Activated effector memory CD4-positive, alpha-beta T cell treated with anti-CD3 and anti-CD28 coated beads, Interleukin-2, amount 50 U/mL, for 16 hours (primary cell): Measurements from ENCODE around the gene MCM5.
A peak's percentile ranks its signal among the peaks of the same experiment; 100 is the strongest.
"Not testable (repeated sequence)": the region's sequence is repeated elsewhere in the genome, so short reads cannot be mapped to it uniquely, and the experiment has no call there.

Source experiments
- DNase-seq: peaks from one replicate; pipeline ENCODE4 v3.0.0-alpha.2; 2020

The MCM5 gene

DNA sequence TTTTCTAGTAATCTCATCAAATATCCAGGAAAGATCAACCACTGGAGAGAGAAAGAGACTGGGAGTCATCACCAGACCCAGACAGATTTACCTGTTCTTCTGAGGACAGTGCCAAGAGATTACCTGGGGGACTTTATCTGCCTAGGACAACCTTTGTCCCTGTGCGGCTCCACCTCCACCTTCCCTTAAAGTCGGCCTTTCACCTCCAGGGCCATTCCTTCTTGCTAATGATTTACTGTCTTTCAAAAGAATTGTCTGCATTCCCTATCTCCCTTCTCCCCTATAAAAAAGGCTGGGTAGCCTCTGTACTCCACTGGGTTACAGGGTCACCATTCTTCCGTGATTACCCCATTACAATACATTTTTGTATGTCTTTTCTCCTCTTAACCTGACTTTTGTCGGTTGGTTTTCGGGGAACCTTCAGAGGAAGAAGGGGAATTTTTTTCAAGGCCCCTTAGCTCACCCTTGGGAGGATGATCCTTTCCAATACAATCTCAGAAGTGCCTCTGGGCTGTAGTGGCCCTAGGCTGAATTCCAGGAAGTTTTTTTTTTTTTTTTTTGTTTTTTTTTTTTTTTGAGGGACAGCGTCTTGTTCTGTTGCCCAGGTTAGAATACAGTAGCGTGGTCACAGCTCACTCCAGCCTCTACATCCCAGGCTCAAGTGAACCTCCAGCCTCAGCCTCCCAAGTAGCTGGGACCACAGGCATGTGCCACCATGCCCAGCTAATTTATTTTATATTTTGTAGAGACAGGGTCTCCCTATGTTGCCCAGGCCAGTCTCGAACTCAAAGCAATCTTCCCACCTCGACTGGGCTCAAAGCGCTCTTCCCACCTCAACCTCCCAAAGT lies 20.6 kb upstream of the MCM5 start:
- no peak for DNase-seq

DNA sequence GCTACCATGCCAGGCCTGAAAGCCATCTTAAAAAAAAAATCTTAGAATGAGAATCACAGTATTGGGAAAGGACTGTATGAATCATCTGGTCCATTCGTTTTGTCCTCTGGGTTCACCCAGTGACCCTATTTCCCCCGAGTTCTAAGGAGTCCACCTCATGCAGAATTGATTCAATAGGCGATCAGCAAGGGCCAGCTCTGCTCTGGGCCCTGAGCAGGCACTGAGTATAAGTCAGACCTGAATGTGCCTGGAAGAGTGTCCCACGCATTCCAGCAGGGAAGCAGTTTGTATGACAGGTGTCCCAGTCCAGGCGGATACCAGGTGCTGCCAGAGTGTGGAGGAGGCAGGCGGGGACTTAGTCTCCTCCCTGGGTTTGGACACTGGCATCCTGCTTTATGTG lies 19.9 kb upstream of the MCM5 start:
- no peak for DNase-seq

DNA sequence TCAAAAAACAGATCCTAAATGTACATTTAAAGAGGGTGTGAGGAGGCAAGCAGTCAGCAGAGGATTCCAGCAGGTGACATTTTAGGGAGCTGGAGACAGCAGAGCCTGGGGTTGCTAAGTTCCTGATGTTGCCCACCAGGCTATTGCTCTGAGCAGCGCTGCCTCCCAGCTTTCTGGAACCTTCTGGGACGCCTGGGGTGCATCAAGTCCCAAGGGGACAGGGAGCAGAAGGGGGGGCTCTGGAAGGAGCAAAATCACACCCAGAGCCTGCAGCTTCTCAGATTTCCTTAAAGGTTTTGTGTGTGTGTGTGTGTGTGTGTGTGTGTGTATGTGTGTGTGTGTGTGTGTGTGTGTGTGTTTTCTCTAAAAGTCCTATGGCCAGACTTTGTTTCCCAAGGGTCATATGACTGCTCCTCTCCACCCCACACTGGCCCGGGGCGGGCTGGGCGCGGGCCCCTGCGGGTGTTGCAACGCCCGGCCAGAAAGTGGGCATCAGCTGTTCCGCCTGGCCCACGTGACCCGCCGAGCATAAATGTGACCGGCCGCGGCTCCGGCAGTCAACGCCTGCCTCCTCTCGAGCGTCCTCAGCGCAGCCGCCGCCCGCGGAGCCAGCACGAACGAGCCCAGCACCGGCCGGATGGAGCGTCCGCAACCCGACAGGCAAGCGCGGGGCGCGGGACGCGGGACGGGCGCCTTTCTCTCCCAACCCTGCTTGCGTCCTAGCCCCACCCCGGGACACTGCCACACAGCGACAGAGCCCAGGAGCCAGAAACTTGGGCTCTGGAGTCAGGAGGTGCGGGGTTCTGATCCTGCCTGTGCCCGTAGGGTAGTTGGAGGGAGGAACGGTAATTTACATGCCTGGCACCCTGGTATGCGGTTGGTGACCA lies 19.2 kb upstream of the MCM5 start, which contains the start of gene HMOX1:
TSS of gene HMOX1 (plus strand) at position 560 of the 887 bp plus-strand sequence. CDS start at position 638, 78 bp downstream.
- DNase-seq: peak; percentile 82

DNA sequence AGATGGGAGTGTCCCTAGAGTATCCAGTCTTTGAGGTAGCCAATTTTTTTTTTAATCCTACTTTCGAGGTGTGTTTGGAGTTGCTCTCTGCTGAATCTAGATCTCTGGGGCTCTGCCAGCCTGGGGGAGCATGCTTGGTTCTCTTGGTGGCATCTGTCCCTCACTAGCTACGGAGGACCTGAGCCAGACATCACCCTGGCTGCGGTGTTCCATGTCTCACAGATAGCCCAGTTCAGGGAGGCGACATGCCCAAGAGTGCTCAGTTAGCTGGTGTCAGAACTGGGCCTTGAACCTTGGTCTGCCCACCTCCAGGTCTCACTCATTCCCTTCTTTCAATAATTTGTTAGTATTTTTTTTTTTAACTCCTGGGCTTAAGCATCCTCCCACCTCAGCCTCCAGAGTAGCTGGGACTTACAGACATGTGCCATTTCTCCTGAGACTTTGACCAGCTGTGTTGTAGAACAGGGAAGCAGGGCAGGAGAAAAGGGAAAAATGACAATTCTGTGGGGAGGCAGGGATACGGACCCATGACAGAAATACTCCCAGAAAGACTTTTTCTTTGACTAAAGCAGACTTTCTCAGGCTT lies 18.4 kb upstream of the MCM5 start:
- DNase-seq: no peak

DNA sequence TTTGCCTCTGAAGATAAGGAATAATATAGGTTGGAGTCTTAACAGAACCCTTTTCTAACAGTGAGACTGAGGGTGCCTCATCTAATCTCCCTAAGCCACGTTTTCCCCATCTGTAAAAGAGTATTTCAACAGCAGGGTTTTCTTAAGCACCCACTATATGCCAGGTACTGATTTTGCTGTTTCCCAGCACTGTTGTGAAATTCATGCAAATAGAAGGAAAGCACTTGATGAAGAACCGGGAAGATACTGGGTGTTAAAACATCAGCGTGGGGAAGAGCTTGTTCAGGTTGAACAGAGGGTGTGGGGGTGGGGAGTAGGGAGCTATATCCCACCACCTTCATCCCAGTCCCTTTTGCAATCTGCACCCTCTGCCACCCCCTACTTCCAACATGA lies 16.3 kb upstream of the MCM5 start:
- DNase-seq: no peak

DNA sequence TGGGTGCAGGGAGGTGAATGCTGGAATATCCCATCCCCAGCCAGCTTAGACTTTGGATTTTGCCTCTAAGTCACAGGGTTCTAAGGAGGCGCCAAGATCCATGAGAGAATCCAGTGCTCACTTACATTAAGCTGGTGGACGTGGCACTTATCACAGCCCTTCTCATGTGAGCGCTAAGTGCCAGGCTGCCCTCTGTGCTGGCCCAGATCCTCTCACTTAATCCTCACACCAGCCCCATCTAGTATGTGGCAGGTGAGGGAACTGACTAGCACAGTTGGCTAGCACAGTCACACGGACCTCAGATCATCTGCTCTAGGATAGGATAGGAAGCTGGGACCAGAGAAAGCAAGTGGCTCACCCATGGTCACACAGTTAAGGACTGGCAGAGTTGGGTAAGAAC lies 15.4 kb upstream of the MCM5 start:
- DNase-seq: no peak

DNA sequence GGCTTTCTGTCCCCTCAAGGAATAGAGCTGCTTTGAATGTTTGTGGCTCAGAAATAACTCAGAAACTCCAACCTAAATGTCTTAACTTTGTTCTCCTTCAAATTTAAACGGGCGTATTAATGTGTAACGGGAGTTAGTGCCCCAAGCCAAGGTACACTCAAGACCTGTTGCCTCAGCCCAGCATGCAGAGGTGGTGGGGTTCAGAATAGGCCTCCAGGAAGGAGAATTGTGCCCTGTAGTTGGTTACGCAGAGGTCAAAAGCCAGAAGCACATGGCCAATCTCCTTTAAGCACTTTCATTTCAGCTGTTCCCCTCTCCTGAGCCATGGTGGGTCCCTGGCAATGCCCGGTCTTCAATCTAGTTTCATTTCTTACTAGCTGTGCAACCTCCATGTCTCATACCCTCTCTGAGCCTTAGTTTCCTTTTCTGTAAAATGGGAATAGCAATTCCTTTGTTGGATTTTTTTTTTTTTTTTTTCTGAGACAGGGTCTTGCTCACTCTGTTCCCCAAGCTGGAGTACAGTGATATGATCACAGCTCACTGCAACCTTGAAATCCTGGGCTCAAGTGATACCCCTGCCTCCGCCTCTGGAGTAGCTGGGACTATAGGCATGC lies 14.9 kb upstream of the MCM5 start:
- DNase-seq: no peak

DNA sequence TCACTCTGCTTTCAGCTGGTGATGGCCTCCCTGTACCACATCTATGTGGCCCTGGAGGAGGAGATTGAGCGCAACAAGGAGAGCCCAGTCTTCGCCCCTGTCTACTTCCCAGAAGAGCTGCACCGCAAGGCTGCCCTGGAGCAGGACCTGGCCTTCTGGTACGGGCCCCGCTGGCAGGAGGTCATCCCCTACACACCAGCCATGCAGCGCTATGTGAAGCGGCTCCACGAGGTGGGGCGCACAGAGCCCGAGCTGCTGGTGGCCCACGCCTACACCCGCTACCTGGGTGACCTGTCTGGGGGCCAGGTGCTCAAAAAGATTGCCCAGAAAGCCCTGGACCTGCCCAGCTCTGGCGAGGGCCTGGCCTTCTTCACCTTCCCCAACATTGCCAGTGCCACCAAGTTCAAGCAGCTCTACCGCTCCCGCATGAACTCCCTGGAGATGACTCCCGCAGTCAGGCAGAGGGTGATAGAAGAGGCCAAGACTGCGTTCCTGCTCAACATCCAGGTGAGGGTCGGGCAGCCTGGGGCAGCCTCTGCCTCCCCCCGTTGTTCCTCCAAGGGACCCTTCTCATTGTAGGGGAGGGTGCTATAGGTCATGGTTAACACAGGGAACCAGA lies 13.2 kb upstream of the MCM5 start:
- DNase-seq: no peak

DNA sequence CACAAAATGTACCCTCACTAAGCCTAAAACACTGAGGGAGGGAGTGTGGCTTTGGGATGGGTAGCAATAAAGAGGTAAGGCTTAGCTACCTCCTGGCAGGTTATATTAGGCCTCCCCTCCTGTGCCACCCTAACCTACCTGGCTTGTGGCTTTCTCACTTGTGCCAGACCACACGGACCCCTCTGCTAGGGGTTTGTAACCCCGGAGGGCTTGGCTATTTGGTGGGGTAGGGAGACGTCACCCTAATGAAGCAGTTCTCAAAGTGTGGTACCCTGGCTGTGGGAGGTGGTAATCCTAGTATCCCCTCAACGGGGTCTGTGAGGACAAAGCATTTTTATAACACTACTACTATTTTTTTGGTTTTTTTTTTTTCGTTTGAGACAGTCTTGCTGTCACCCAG lies 9.0 kb upstream of the MCM5 start:
- no peak for DNase-seq

DNA sequence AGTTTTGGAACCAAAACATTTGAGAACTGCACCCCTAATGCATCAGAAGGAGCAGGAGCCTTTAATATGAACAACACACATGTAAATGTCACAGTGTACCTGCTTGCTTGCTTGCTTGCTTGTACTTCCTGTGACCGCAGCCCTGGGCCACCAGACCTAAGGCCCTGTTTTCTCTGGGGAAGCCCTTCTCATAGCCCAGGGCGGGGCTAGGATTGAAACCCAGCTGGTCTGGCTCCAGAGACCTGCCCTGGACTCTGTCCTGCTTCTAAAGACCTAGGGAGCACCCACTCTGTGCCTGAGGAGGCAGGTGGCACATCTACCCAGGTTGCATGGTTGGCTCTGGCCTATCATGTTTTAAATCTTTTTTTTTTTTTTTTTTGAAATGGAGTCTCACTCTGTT lies 7.6 kb upstream of the MCM5 start:
- no peak for DNase-seq

DNA sequence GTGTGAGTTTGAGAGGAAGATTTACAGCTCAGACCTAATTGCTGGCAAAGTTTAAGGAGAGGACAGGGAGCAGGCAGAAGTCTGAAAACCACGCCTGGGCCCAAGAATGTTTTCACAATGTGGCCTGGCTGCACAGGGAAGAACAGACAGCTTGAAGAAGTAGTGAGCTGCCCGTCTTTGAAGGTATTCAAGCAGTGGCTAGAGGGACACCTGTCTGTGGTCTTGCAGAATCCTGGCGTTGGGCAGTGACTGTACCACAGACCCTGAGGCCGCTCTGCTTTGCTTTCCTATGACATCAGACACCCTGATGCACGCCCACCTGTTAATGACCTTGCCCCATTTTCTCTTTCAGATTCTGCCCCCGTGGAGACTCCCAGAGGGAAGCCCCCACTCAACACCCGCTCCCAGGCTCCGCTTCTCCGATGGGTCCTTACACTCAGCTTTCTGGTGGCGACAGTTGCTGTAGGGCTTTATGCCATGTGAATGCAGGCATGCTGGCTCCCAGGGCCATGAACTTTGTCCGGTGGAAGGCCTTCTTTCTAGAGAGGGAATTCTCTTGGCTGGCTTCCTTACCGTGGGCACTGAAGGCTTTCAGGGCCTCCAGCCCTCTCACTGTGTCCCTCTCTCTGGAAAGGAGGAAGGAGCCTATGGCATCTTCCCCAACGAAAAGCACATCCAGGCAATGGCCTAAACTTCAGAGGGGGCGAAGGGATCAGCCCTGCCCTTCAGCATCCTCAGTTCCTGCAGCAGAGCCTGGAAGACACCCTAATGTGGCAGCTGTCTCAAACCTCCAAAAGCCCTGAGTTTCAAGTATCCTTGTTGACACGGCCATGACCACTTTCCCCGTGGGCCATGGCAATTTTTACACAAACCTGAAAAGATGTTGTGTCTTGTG lies 6.6 kb upstream of the MCM5 start:
- DNase-seq: no peak

DNA sequence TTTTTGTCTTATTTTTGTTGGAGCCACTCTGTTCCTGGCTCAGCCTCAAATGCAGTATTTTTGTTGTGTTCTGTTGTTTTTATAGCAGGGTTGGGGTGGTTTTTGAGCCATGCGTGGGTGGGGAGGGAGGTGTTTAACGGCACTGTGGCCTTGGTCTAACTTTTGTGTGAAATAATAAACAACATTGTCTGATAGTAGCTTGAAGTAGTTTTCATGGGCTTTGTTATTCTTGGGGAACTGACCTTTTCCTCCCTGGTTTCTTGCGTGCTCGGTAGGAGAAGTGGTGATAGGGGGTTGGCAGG lies 6.0 kb upstream of the MCM5 start:
- DNase-seq: no peak

DNA sequence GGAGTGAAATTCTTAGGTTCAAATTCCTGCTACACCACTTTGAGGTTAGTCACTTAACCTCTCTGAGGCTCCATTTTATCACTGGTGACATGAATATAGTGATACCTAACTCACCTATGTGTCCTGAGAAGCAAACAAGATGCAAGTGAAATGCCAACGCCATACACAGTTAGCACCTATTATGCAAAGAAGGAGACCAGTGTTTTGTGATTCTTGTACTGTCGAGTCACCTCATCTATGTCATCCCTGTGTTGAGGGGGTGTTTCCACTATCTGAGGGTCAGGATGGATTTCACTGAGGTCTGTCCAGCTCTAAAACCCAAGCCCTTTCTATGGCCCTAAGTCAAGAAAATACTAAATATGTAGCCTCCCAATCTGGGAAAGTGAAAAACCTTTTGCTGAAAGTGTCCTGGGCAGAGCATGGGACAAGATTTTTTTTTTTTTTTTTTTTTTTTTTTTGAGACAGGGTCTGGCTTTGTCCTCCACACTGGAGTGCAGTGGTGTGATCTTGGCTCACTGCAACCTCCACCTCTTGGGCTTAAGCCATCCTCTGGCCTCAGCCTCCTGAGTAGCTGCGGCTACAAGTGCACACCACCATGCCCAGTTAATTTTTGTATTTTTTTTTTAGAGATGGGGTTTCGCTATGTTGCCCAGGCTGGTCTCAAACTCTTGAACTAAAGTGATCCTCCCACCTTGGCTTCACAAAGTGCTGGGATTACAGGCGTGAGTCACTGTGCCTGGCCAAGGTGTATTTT lies 5.0 kb upstream of the MCM5 start:
- no peak for DNase-seq

DNA sequence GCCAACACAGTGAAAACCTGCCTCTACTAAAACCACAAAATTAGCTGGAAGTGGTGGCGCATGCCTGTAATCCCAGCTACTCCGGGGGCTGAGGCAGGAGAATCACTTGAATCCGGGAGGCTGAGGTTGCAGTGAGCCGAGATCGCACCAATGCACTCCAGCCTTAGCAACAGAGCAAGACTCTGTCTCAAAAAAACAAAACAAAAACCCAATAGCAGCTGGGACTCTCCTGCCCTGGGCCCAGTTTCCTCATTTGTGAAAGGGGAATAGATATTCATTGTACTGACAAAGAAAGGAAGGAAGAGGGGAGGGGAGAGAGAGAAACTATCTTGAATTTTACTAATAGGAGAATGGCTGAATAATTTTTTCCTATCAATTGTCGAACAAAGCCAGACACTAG lies 3.3 kb upstream of the MCM5 start:
- not testable (repeated sequence) for DNase-seq

DNA sequence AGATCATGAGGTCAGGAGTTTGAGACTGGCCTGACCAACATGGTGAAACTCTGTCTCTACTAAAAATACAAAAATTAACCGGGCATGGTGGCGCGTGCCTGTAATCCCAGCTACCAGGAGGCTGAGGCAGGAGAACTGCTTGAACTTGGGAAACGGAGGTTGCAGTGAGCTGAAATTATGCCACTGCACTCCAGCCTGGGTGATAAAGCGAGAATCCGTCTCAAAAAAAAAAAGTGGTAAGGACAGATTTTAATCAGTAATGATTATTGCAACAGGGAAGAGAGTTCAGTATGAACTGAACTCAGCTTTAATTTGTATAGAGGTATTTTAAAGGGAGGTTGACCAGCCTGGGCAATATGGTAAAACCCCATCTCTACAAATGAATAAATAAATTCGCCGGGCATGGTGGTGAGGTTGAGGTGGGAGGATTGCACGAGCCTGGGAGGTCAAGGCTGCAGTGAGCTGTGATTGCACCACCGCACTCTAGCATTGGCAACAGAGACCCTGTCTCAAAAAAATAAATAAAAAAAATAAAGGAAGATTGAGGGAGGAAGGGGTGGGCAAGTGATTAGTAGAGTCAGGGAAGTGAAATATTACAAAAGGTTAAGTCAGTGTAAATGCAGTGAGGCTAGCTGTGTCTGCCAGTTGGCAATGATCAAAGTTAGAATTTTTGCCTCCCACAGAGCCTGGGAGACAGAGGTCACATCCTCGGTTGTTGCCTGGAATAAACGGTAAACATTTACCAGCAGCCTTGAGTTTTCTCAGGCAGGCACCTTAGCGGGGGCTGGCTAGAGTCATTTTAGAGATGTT lies 2.6 kb upstream of the MCM5 start:
- no peak for DNase-seq

DNA sequence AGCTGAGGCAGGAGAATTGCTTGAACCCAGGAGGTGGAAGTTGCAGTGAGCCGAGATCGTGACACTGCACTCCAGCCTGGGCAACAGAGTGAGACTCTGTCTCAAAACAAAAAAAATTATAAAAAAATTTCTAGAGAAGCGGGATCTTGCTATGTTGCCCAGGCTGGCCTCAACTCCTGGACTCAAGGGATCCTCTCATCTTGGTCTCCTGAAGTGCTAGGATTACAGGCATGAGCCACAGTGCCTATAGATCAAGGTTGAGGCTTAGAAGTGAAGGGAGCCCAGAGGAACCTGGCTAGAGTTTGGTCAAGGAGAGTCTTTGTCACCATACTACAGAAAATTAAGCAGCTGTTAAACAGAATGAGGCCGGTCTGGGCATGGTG lies 1.4 kb upstream of the MCM5 start:
- no peak for DNase-seq

DNA sequence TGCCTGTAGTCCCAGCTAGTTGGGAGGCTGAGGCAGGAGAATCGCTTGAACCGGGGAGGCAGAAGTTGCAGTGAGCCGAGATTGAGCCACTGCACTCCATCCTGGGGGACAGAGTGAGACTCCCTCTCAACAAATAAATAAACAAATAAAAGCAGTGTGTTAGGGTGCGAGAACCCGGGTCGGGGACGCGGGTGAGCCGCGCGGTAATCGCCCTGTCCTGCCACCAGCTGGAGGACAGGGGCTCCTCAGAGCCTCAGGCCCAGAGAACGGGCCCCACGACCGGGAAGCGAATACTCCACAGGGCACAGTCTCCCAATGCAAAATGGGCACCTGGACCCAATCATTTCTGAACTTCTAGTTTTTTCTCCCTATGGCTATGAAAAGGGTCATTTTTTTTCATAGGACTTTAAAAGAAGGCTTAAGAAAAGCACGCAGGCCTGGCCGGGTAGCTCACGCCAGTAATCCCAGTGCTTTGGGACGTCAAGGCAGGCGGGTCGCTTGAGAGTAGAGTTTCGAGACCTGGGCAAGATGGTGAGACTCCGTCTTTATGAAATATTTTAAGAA lies 744 bp upstream of the MCM5 start:
- DNase-seq: peak; percentile 67

DNA sequence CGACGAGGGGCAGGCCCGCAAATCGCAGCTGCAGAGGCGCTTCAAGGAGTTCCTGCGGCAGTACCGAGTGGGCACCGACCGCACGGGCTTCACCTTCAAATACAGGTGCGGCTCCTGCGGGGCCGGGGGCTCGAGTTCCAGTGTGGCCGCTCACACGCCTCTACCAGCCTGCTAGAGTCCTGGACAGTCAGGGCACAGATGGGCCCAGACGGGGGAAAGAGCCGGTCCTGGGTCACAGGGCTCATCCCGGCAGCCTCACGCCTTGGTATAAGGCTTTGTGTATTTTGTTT lies 506 bp downstream of the MCM5 start:
- peak; percentile 74 for DNase-seq

DNA sequence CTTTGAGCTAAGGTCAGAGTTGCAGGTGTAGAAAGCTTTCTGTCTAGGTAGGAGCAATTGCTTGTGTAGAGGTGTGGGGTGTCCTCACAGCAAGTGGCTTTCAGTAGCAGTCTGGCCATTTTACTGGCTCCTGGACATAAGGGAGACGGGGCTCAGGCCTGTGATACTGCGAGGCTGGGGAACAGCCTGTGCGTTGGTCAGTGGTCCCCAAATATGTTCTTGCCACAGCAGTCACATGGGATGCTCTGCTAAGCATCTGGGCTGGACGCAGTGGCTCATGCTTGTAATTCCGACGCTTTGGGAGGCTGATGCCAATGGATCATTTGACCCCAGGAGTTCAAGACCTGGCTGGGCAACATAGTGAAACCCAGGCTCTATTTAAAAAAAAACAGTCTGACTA lies 1.9 kb downstream of the MCM5 start:
- DNase-seq: no peak

DNA sequence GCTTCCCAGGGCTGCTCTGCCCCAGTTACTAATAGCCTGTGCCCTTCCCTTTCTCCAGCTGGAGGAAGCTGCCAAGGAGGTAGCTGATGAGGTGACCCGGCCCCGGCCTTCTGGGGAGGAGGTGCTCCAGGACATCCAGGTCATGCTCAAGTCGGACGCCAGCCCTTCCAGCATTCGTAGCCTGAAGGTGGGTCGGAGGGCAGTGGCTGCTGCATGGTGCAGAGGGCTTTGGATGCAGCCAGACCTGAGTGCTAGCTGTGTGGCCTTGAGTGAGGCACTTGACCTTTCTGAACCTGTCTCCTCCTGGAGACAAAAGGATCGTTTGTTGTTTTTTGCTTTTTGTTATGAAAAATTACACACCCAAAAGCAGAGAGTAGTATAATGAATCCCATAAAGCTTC lies 3.4 kb downstream of the MCM5 start:
- DNase-seq: no peak
